IMR-90 (cell line): ENCODE measurements around the gene RNASE7. TPM values are rescaled to one million over a fixed set of nuclear protein-coding genes. Genes with fewer than 3 reads are reported as not detected.
A peak's percentile ranks its signal among the peaks of the same experiment; 100 is the strongest.

Experiments used
- ATAC-seq: fragments of 200-7000 bp; cut with Tn5 transposase; 2 replicates; pipeline ENCODE4 v1.9.1; 2020; ENCODE audit warnings: low read depth, mild to moderate bottlenecking, moderate library complexity
- BruUV-seq: library from RNA; stranded (reverse); fragments of 400-500 nt; replicated peaks from 2 replicates; lab custom pipeline; 2021; lab: Mats Ljungman, UMichigan
- CTCF ChIA-PET: fragments of 300-600 bp; formaldehyde crosslinking; extraction: SDS; loops from one replicate; lab custom pipeline; 2021; ENCODE audit warnings: antibody characterized with exemption; lab: Yijun Ruan, JAX
- POLR2A ChIA-PET: fragments of 300-600 bp; sonication (Branson Sonifier 250); formaldehyde crosslinking; loops from one replicate; lab custom pipeline; 2022; ENCODE audit warnings: antibody characterized with exemption; ENCODE audit not compliant: unreplicated experiment; lab: Charles Lee
- DNase-seq: peaks from one replicate; pipeline ENCODE4 v3.0.0; 2013
- H2AFZ ChIP-seq: replicated peaks from 2 replicates; pipeline ENCODE3; 2013; ENCODE audit warnings: low read length, mild to moderate bottlenecking; ENCODE audit not compliant: poor library complexity
- H2AK5ac ChIP-seq: 2 replicates; pipeline ENCODE4 v1.6.1; 2013; ENCODE audit warnings: low read depth, low read length, inconsistent platforms
- H2AK9ac ChIP-seq: replicated peaks from 2 replicates; pipeline ENCODE3; 2013; ENCODE audit warnings: mild to moderate bottlenecking, low read depth, low read length, moderate library complexity; ENCODE audit not compliant: poor library complexity
- H2BK120ac ChIP-seq: 2 replicates; pipeline ENCODE4 v1.6.1; 2013; ENCODE audit warnings: low read depth, low read length, inconsistent platforms
- H2BK15ac ChIP-seq: 3 replicates; pipeline ENCODE4 v1.6.1; 2013; ENCODE audit warnings: low read depth, low read length, inconsistent platforms
- H2BK20ac ChIP-seq: 2 replicates; pipeline ENCODE4 v1.6.1; 2013; ENCODE audit warnings: low read depth, mild to moderate bottlenecking, inconsistent platforms, low read length, moderate library complexity
- H2BK5ac ChIP-seq: 2 replicates; pipeline ENCODE4 v1.6.1; 2013; ENCODE audit warnings: mild to moderate bottlenecking, low read depth, low read length, inconsistent platforms; ENCODE audit not compliant: poor library complexity, severe bottlenecking
- H3K14ac ChIP-seq: replicated peaks from 2 replicates; pipeline ENCODE4 v1.6.1; 2013; ENCODE audit warnings: low read depth, low read length, inconsistent platforms
- H3K18ac ChIP-seq: 2 replicates; pipeline ENCODE4 v1.6.1; 2013; ENCODE audit warnings: low read depth, low read length, control low read depth
- H3K23ac ChIP-seq: 2 replicates; pipeline ENCODE4 v1.6.1; 2013; ENCODE audit warnings: low read depth, low read length, inconsistent platforms
- H3K27ac ChIP-seq: 2 replicates; pipeline ENCODE4 v1.5.1; 2013; ENCODE audit warnings: mild to moderate bottlenecking, control low read depth, low read length; ENCODE audit not compliant: insufficient read depth
- H3K27me3 ChIP-seq: 2 replicates; pipeline ENCODE4 v1.6.1; 2013; ENCODE audit warnings: low read length; ENCODE audit not compliant: control insufficient read depth, insufficient read depth
- H3K36me3 ChIP-seq: 2 replicates; pipeline ENCODE4 v1.6.1; 2013; ENCODE audit warnings: low read length, mixed read lengths; ENCODE audit not compliant: control insufficient read depth, insufficient read depth
- H3K4ac ChIP-seq: 2 replicates; pipeline ENCODE4 v1.6.1; 2013; ENCODE audit warnings: low read depth, low read length, inconsistent platforms
- H3K4me1 ChIP-seq: 2 replicates; pipeline ENCODE4 v1.6.1; 2013; ENCODE audit warnings: low read length, mixed read lengths; ENCODE audit not compliant: control insufficient read depth, insufficient read depth
- H3K4me2 ChIP-seq: 2 replicates; pipeline ENCODE4 v1.6.1; 2013; ENCODE audit warnings: low read depth, mild to moderate bottlenecking, control low read depth, low read length, moderate library complexity
- H3K4me3 ChIP-seq: 2 replicates; pipeline ENCODE4 v1.5.1; 2013; ENCODE audit warnings: low read depth, mild to moderate bottlenecking, control low read depth, low read length, moderate library complexity; ENCODE audit not compliant: insufficient read depth
- H3K56ac ChIP-seq: 2 replicates; pipeline ENCODE4 v1.6.1; 2013; ENCODE audit warnings: low read length, inconsistent platforms; ENCODE audit not compliant: insufficient read depth; ENCODE audit errors: extremely low read depth
- H3K79me1 ChIP-seq, 2 experiments: 2 replicates each; pipeline ENCODE4 v1.6.1; 2013; ENCODE audit warnings: low read length in 2 of 2, inconsistent platforms in 1 of 2, low read depth in 1 of 2
- H3K9ac ChIP-seq: 2 replicates; pipeline ENCODE4 v1.6.1; 2013; ENCODE audit warnings: low read depth, low read length, control low read depth
- H3K9me1 ChIP-seq: 2 replicates; pipeline ENCODE4 v1.6.1; 2013; ENCODE audit warnings: low read length, inconsistent platforms; ENCODE audit not compliant: insufficient read depth
- H3K9me3 ChIP-seq: 2 replicates; pipeline ENCODE4 v1.6.1; 2013; ENCODE audit warnings: low read length; ENCODE audit not compliant: control insufficient read depth, insufficient read depth
- H4K20me1 ChIP-seq: 2 replicates; pipeline ENCODE4 v1.6.1; 2013; ENCODE audit warnings: low read length, inconsistent platforms; ENCODE audit not compliant: insufficient read depth
- H4K5ac ChIP-seq: 2 replicates; pipeline ENCODE4 v1.6.1; 2013; ENCODE audit warnings: mild to moderate bottlenecking, low read depth, low read length, control low read depth
- H4K8ac ChIP-seq, 2 experiments: 2 replicates each; pipeline ENCODE4 v1.6.1; 2013; ENCODE audit warnings: low read depth in 2 of 2, low read length in 2 of 2, control low read depth in 1 of 2, inconsistent platforms in 1 of 2
- H4K91ac ChIP-seq: 2 replicates; pipeline ENCODE4 v1.6.1; 2013; ENCODE audit warnings: low read depth, low read length, inconsistent platforms; ENCODE audit not compliant: insufficient read depth
- BHLHE40 ChIP-seq: fragments of 150-350 bp; IDR thresholded peaks from 2 replicates; pipeline ENCODE4 v1.6.1; 2016; ENCODE audit warnings: mild to moderate bottlenecking, low read depth, low read length
- CHD1 ChIP-seq: IDR thresholded peaks from 2 replicates; pipeline ENCODE4 v1.6.1; 2012; ENCODE audit warnings: low read depth, low read length, improper control_type of control experiment
- CTCF ChIP-seq: conservative IDR thresholded peaks from 2 replicates; pipeline ENCODE4 v1.5.1; 2012; ENCODE audit warnings: mild to moderate bottlenecking, low read depth, low read length, improper control_type of control experiment
- FOS ChIP-seq: fragments of 150-350 bp; IDR thresholded peaks from 2 replicates; pipeline ENCODE4 v1.6.1; 2016; ENCODE audit warnings: low read depth, low read length
- POLR2A ChIP-seq: IDR thresholded peaks from 2 replicates; pipeline ENCODE4 v1.6.1; 2012; ENCODE audit warnings: mild to moderate bottlenecking, low read depth, low read length
- RAD21 ChIP-seq: IDR thresholded peaks from 2 replicates; pipeline ENCODE4 v1.6.1; 2012; ENCODE audit warnings: low read length, improper control_type of control experiment
- RFX5 ChIP-seq: IDR thresholded peaks from 2 replicates; pipeline ENCODE4 v1.8.0; 2012; ENCODE audit warnings: low read depth, mild to moderate bottlenecking, low read length, moderate library complexity
- SMC3 ChIP-seq: fragments of 150-350 bp; IDR thresholded peaks from 2 replicates; pipeline ENCODE4 v1.6.1; 2016; ENCODE audit warnings: low read depth, mild to moderate bottlenecking, antibody characterized with exemption, low read length, moderate library complexity
- USF2 ChIP-seq: fragments of 150-350 bp; IDR thresholded peaks from 2 replicates; pipeline ENCODE4 v1.6.1; 2017; ENCODE audit warnings: mild to moderate bottlenecking, antibody characterized with exemption, low read length, low read depth
- WGBS, 2 experiments: methylation state at CpG; one replicate each; pipeline versions ENCODE4 v1.1.5 to v1.1.7; 2013; ENCODE audit warnings: missing lambda C conversion rate in 2 of 2; ENCODE audit not compliant: insufficient read length in 1 of 2; ENCODE audit errors: extremely low coverage in 2 of 2; 5-methylcytosine and 5-hydroxymethylcytosine counted together
- dilution Hi-C: fragments of 300-500 bp; cut with HindIII; formaldehyde crosslinking; loops from one replicate; pipeline ENCODE4 v1.14.3; 2018; ENCODE audit warnings: low sequenced_read_pairs; ENCODE audit not compliant: unreplicated experiment
- in situ Hi-C: fragments of 300-500 bp; cut with MboI; formaldehyde crosslinking; loops from 3 replicates; pipeline ENCODE4 v1.14.3; 2019; ENCODE audit warnings: low sequenced_read_pairs, inconsistent platforms, mixed read lengths
- intact Hi-C: fragments of 100-400 bp; cut with micrococcal nuclease; formaldehyde crosslinking; loops from 2 replicates; pipeline ENCODE4 v1.10.0; 2022
- polyA plus RNA-seq, 3 experiments: library from polyadenylated mRNA; depleted of rRNA; stranded (reverse); fragments of >200 nt; gene quantifications; 2 replicates each; pipeline ENCODE4 v1.2.3, GENCODE V29; 2012; ENCODE audit warnings: low replicate concordance in 1 of 3
- total RNA-seq: library from RNA; depleted of rRNA; stranded (reverse); fragments of >200 nt; gene quantifications from 2 replicates; pipeline ENCODE4 v1.2.3, GENCODE V29; 2012

RNASE7 gene
- total and polyA plus RNA-seq, 2 of the 4 experiments (the other 2 are of a cell fraction), result not detected

GRCh38 chr14:21089271-21089670, 47.1 kb downstream of the RNASE7 start:
- no peak overlapping the region for H3K4ac ChIP-seq
- POLR2A ChIA-PET, result no interaction called here
- TSS peak; percentile 63 for BruUV-seq
- H4K20me1 ChIP-seq, result peaks cover 6% of the 10 kb centered on the region
- H4K5ac ChIP-seq, result no peak overlapping the region
- WGBS, 2 experiments, result no CpG with 5 or more reads among the region's 1 CpG
- no peak overlapping the region for H2BK5ac ChIP-seq
- no peak overlapping the region for H3K9ac ChIP-seq
- no peak overlapping the region for H3K23ac ChIP-seq
- no peaks in the 10 kb centered on the region for H3K27me3 ChIP-seq
- TF ChIP-seq RFX5 (no peak), FOS (no peak), POLR2A (no peak), BHLHE40 (no peak), CHD1 (no peak), CTCF (no peak), USF2 (no peak), RAD21 (no peak), SMC3 (no peak)
- DNase-seq (no peak), ATAC-seq (no peak)
- no peak overlapping the region for H3K27ac ChIP-seq
- H3K56ac ChIP-seq, result no peak overlapping the region
- peaks cover 7% of the 10 kb centered on the region; the same call in 1 of the 2 replicates for H3K9me1 ChIP-seq
- intact Hi-C loops (no loop called here), dilution Hi-C loops (no loop called here), in situ Hi-C loops (loop anchor here (25.0 kb wide), 2 partner anchors 627 to 752 kb away; partner anchors contain the start of genes APEX1, CCNB1IP1, OSGEP and PARP2)
- H2AFZ ChIP-seq, result no peak overlapping the region
- H2BK20ac ChIP-seq, result no peak overlapping the region
- no peak overlapping the region for H2BK15ac ChIP-seq
- CTCF ChIA-PET, result interaction anchor here (0.7 to 2.5 kb wide), 4 partner anchors 15 to 74 kb away, joined by 3 to 10 read pairs (median 4); partner anchors contain the start of gene ARHGEF40
- no peak overlapping the region for H3K4me2 ChIP-seq
- H3K18ac ChIP-seq, result no peak overlapping the region
- H3K9me3 ChIP-seq, result no peaks in the 10 kb centered on the region
- peaks cover 22% of the 10 kb centered on the region for H3K4me1 ChIP-seq
- no peak overlapping the region for H2AK9ac ChIP-seq
- H3K14ac ChIP-seq, result no peak overlapping the region
- peaks cover 3 to 18% of the 10 kb centered on the region in 2 experiments; a peak in 2 of 4 replicates for H3K79me1 ChIP-seq
- peaks cover 42% of the 10 kb centered on the region for H3K36me3 ChIP-seq
- no peak overlapping the region for H4K8ac ChIP-seq
- H2AK5ac ChIP-seq, result no peak overlapping the region
- no peak overlapping the region for H2BK120ac ChIP-seq
- no peak overlapping the region for H3K4me3 ChIP-seq
- no peak overlapping the region for H4K91ac ChIP-seq
